Activated naive CD4-positive, alpha-beta T cell treated with Interleukin-2 at 50 U/mL for 16 hours (primary cell): ENCODE data around the gene TMEM181.
"Not testable (repeated sequence)": the region's sequence is repeated elsewhere in the genome, so short reads cannot be mapped to it uniquely, and the experiment has no call there.

Experiments used
- DNase-seq: peaks from one replicate; pipeline ENCODE4 v3.0.0-alpha.2; 2020

The TMEM181 gene

DNA sequence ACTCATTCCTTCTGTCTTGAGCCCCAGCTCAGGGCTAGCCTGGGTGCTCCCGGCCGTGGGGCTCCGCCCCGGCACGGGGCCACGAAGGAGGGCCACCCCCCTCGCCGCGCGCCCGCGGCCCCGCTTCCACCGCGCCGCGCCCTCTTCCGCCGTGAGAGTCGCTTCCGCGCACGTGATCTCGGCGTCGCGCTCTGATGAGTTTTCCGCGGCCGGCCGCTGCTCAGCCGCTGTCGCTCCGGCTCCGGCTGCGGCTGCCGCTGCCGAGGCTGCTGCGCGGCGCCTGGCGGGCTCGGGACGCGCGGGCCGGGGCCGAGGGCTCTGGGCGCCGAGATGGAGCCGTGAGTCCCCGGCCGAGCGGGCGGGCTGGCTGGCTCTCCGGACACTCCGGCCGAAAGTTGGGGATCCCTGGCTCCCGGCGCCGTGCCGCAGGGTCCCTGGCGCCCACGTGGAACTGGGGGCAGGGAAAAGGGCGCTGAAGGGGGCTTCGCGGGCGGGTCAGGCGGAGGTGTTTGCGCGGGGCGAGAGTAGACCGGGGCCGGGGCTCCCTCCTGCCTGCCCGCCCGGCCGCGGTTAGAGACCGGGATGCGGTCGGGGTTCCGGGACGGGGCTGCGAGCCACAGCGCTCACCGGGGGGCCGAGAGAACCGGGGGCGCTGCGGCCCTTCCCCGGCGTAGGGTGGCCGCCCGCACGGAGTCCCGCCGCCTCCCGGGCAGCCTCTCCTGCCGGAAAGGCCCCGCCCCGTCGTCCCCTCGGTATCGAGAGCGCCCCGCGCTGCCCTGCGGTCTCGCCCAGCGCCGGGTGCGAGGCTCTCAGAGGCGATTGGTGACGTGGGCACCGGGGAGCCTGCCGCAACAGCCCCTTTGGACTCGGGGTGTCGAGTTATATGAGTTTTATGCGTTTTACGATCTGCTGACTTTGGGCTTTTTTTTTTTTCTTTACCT is at the start of gene TMEM181:
TMEM181 (plus strand) TSS at position 197 of the 941 bp plus-strand sequence; CDS start at position 331, 134 bp downstream.
- DNase-seq: peak; percentile 89

GRCh38 chr6:158512809-158513208 is 47.1 kb upstream of the TMEM181 start:
- DNase-seq: no peak

GRCh38 chr6:158514176-158514575 is 45.7 kb upstream of the TMEM181 start:
- DNase-seq: no peak

DNA sequence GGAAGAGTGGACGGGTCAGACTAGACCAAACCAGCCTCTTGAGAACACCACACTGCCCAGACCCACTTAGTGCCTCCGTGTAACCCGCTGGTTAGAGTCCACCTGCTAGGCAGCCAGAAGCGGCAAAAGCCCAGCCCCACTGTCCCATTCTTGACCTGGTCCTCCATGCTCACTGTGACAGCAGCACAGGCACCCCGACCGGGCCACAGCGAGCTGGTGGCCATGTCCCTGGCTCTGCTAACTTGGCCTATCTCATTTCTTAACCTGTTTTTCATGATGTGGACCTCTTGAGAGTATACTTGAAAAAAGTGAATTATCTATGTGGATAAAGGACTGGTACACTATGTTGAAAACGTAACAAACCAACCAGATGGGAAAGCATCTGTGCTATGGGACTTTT is 44.9 kb upstream of the TMEM181 start:
- no peak for DNase-seq

DNA sequence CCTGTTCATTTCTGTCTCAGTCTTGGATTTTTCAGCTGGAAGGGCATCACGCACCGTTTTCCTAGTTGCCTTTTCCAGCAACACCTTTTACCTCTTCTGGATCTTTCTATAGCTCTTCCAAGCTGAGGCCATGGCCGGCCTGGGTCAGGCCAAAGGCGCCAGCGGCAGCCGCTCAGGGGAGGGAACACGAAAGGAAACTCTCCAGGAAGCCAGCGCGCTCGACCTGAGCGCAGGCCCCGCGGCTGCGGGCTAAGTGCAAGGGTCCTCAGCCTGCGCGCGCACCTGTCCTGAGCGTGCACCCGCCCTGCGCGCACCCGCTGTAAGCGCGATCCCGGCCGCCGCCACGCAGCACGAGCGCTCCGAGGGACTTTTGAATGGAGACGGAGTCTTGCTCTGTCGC is 43.8 kb upstream of the TMEM181 start:
- no peak for DNase-seq

DNA sequence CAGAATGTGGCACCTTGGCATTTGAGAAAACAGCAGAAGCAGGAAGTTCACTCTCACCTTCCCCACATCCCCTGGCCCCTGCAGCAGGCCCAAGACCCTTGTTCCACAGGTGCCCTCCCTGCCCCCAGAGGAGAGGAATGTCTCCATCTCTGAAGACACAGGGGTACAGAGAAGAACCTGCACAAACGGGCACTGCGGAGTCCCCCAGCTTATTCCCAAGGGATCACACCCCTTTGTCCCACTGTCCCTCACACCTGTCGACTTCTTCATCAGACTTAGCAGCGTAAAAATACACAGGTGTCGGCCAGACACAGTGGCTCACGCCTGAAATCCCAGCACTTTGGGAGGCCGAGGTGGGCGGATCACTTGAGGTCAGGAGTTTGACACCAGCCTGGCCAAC is 42.9 kb upstream of the TMEM181 start:
- DNase-seq: no peak

DNA sequence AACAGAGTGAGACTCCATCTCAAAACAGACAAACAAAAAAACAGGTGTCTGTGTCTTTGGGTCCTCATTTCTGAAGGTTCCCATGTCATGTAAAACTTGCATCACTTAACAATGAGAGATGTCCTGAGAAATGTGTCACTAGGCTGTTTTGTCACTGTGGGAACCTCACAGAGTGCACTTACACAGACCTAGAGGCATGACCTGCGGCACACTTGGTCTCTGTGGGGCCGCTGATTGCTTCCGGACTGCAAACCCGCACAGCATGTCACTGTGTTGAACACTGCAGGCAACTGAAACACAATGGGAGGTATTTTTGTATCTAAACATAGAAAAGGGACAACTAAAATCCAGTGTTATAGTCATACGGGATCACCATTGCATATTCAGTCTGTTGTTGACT is 42.3 kb upstream of the TMEM181 start:
- DNase-seq: no peak

GRCh38 chr6:158518191-158519127 is 41.4 kb upstream of the TMEM181 start:
- DNase-seq: peak; percentile 56

DNA sequence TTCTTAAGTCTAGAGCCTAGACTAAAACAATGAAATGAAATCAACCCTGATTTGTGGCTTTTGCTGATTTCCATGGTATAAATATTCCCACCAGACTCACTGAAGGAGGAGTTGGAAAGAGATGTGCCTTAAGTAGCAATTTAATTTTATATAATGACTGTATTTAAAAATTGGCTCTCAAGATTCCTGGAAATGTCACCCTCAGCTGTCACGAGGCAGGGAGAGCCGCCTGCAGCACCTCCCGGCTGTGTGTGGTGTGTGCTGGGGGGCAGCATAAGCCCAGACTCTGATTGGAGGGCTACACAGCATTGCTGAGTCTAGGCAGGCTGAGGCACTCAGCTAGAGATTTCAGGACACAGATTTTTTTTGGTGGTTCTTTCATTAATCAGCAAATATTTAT is 40.6 kb upstream of the TMEM181 start:
- DNase-seq: no peak

GRCh38 chr6:158519761-158520160 is 40.1 kb upstream of the TMEM181 start:
- DNase-seq: no peak

DNA sequence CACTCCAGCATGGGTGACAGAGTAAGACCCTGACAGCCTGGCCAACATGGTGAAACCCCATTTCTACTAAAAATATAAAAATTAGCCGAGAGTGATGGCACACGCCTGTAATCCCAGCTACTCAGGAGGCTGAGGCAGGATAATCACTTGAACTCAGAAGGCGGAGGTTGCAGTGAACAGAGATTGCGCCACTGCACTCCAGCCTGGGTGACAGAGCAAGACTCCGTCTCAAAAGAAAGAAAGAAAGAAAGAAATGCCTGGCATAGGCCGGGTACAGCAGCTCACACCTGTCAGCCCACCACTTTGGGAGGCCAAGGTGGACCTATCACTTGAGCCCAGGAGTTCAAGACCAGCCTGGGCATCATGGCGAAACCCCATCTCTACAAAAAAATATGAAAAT is 38.9 kb upstream of the TMEM181 start:
- DNase-seq: not testable (repeated sequence)

DNA sequence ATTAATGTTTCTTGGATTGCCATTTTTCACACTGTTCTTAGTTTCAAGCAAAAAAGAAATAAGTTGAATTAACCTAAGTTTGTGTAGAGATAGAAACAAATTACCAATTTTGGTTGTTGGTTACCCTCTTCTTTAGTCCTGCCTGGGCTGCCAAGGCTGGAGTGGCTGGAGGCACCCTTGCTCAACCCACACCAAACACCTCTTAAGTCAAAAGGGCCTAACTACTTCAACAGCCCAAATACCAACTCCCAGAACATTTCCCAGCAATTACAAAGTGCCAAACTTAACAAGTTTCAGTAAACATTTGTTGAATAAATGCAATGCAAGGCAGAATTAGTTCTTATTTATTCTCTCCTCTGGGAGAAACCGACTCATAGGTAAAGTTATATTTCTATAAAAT is 38.1 kb upstream of the TMEM181 start:
- DNase-seq: no peak

- DNase-seq: no peak
Measured at GRCh38 chr6:158522616-158523015, 37.3 kb upstream of the TMEM181 start.

DNA sequence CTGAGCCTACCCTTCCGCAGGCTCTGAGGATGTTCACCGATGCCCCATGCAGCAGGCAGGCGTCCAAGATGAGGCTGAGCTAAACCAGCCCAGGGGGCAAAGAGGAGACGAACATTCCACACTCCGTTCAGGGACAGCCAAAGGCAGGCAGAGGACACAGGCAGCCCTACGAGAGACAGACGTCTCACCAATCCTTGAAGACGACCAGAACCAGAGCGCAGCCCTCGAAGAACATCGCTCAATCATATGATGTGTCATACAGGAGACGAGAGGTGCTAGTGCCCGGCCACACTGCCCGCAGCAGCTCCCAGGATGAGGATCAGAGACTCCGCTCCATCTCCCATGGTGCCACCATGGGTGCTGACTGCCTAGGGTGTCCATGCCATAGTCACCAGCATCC is 35.6 kb upstream of the TMEM181 start:
- DNase-seq: no peak

DNA sequence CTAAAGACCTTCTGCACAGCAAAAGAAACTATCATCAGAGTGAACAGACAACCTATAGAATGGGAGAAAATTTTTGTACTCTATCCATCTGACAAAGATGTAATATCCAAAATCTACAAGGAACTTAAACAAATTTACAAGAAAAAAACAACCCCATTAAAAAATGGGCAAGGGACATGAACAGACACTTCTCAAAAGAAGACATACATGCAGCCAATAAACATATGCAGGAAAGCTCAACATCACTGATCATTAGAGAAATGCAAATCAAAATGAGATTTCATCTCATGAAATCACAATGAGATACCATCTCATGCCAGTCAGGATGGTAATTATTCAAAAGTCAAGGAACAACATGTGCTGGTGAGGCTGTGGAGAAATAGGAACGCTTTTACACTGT is 32.0 kb upstream of the TMEM181 start:
- DNase-seq: not testable (repeated sequence)

DNA sequence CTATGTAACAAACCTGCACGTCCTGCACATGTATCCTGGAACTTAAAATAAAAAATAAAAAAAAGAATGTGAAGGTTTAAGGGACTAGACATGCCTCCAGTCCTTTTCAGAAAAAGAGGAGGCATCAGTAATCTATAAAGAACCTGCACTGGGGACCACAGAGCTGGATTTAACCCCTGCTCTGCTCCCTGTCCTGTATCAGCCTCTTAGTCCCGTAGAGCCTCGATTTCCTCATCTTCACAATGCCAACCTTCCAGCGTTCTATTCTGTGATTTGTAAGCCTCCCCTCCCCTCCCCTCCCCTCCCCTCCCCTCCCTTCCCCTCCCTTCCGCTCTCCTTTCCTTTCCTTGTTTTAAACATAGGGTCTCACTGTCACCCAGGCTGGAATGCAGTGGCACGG is 31.1 kb upstream of the TMEM181 start:
- DNase-seq: no peak

DNA sequence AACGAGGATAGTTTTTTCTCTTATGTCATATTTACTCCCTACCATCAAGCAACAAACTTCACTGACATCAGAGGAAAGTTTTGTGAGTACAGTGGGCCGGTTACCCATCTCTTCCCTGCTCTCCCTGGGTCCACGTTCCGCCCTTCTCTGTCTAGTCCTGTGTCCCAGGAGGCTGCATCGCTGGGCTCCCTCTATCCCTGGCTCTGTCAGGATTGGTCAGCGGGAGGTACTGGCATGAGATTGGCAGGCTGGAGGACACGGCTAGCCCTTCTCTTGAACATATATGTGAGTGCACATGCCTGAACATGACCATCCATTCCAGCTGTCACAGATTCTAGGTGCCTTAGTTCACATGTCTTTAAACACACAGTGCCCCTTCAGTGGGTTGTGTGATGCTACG is 30.3 kb upstream of the TMEM181 start:
- no peak for DNase-seq

DNA sequence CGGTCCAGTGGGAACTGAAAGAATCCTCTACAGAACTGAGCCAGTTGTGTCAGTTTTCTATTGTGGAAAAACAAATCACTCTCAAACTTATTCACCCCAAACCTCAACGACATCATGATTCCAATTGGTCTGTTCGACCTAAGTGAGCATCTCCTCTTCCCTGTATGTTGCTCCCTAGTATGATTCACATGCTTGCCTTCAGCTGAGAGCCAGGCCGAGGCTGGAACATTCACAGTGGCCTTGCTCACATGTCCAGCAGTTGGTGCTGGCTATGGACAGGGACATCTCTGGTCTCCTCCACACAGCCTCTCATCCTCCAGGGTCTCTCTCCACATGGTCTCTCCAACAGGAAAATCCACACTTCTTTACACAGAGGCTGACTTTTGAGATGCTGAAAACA is 28.3 kb upstream of the TMEM181 start:
- no peak for DNase-seq

DNA sequence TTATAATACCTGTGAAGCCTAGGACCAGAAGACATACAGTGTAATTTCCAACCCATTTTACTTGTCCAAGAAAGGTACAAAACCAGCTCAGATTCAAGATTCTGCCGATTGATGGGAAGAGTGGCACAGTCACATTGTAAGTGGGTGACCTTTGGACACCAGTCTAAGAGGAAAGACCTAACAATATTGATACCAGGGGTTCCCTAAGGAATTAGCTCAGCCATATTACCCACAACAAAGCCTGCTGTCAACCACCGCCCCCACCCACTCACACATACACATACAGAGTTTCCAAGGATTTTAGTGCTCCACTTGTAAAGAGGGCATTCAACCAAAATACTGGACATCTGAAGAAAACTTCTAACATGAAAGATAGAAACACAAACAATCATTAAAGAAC is 27.9 kb upstream of the TMEM181 start:
- DNase-seq: no peak

DNA sequence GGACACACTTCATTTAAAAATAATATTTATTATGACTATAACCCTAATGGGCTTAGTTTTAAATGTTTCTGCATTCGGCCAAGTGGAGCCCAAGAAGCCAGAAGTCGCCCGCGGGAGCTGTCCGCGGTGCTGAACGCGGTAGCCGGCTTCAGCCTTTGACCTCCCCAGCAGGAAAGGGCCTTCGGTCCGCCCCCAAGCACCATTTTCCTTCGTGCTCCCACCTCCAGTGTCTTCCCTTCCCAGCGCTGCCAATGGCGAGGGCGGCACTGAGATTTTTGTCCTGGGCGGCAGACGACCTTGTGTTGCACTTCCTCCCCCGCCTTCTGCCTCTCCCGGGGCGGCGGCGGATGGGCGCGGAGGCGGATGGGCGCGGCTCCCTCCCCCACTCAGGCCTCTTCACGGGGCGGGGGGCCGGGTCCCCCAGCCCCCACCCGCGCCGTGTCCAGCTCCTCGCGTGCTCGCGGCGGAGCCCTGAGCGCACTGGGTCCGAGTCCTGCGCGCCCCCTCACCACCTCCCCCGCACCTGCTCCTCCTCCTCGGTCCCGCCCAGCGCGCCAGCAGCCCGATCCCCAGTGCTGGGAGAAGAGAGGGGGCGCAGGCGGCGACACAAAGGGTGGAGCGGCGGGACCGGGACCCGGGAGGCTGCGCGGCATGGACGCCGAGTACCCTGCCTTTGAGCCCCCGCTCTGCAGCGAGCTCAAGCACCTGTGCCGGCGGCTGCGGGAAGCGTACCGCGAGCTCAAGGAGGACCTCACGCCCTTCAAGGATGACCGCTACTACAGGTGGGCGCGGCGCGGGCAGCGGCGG is 23.6 kb upstream of the TMEM181 start:
- peak; percentile 75 for DNase-seq

DNA sequence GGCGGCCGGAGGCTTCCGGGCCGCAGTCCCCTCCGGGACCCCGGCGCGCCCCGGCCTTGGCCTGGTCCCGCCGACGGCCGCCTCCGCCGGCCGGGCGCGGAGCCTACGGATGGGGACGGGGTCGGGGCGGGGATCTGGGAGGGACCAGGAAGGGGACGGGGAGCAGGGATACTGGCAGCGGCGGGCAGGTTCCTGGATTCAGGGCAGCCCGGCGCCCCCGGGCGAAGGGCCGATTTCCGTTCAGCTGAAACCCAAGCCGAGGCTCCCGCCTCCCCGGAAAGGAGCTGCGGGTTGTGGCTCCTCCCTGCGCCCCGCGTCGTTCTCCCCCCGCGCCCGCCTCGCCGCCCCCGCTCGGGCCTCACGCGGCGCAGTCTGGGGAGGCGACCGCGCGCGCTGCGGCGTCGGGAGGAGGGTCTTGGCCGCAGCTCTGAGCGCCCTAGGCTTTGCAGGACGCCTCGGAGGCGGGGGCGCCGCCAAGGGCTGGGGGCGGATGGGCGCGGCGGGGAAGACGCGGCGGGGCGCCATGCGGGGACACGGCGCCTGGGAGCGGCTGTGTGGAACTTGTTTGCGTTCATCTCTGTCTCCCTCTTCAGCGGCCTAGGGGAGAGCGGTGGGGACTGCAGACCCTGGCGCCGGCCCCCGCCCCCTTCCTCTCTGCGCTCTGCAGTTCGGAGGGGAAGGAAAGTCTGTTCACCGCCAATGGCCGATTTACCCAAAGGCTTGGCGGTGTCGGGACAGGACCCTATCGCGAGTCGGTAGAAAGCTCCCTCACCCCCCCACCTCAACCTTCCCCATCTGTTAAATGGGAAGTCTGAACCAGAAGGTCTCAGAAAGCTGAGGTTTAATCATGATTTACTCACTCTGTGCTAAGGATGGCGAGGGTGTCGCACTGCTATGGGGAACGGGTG is 22.7 kb upstream of the TMEM181 start:
- DNase-seq: peak; percentile 45

- DNase-seq: no peak
Measured at GRCh38 chr6:158538741-158539140, 21.1 kb upstream of the TMEM181 start.
